T-helper 1 cell (primary cell): ENCODE results near the gene DEPP1.
A peak's percentile ranks its signal among the peaks of the same experiment; 100 is the strongest.

ENCODE experiments used
- DNase-seq, 5 donors: peaks; one replicate each; pipeline ENCODE4 v3.0.0-alpha.2; 2012 to 2020

Gene DEPP1

GRCh38 chr10:44965651-44966097 is 12.9 kb downstream of the DEPP1 start:
- DNase-seq: no peak

GRCh38 chr10:44965104-44965503 is 13.5 kb downstream of the DEPP1 start:
- DNase-seq: no peak

GRCh38 chr10:44963772-44964633 is 14.6 kb downstream of the DEPP1 start:
- no peak for DNase-seq

- DNase-seq: no peak
These were observed 15.5 kb downstream of the DEPP1 start for GRCh38 chr10:44962870-44963738.

GRCh38 chr10:44961931-44962750 is 16.5 kb downstream of the DEPP1 start:
- DNase-seq: no peak

- no peak for DNase-seq
These were observed 17.4 kb downstream of the DEPP1 start for GRCh38 chr10:44961230-44961571.

GRCh38 chr10:44960482-44961229 is 18.0 kb downstream of the DEPP1 start:
- no peak for DNase-seq

- no peak for DNase-seq
These were observed 18.5 kb downstream of the DEPP1 start for GRCh38 chr10:44960088-44960460.

- peak; percentile 82 to 89 (median 85) for DNase-seq
These were observed 19.1 kb downstream of the DEPP1 start, which contains the start of gene RASSF4 for GRCh38 chr10:44959247-44960087. TSS of gene RASSF4 (plus strand) at chr10:44959802. CDS start at chr10:44970203, 10,401 bp downstream.

- no peak for DNase-seq
These were observed 19.7 kb downstream of the DEPP1 start for GRCh38 chr10:44958898-44959246.

- no peak for DNase-seq
These were observed 20.3 kb downstream of the DEPP1 start for GRCh38 chr10:44958196-44958897.

- DNase-seq: no peak
These were observed 21.6 kb downstream of the DEPP1 start for GRCh38 chr10:44956717-44957706.

GRCh38 chr10:44956226-44956625 is 22.4 kb downstream of the DEPP1 start:
- no peak for DNase-seq

GRCh38 chr10:44955413-44956070 is 23.1 kb downstream of the DEPP1 start:
- DNase-seq: peak in 1 of 5 donors; percentile 0

- no peak for DNase-seq
These were observed 23.6 kb downstream of the DEPP1 start for GRCh38 chr10:44954962-44955361.

GRCh38 chr10:44954042-44954441 is 24.6 kb downstream of the DEPP1 start:
- DNase-seq: no peak

GRCh38 chr10:44952779-44953231 is 25.8 kb downstream of the DEPP1 start:
- no peak for DNase-seq

GRCh38 chr10:44951576-44952226 is 26.9 kb downstream of the DEPP1 start:
- DNase-seq: no peak
